Measurements from ENCODE around the gene KLHL40.

DNA sequence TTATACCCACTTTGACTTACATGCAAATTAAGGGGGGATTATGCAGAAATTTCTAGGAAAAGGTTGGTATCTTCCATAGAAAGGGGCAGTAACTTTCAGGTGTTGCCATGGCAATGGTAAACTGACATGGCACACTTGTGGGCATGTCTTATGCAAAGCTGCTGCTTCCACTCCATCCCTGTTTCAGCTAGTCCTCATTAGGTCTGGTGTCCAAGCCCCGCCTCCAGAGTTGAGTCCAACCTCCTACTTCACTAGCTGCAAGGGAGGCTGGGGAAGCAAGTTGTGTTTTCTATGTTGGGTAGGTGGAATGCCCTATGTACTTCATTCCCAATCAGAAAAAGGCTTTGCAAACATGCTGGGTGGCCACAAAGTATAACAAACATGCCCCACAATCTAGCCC lies 14.7 kb upstream of the KLHL40 start:
- TF ChIP-seq, protein P1, sequence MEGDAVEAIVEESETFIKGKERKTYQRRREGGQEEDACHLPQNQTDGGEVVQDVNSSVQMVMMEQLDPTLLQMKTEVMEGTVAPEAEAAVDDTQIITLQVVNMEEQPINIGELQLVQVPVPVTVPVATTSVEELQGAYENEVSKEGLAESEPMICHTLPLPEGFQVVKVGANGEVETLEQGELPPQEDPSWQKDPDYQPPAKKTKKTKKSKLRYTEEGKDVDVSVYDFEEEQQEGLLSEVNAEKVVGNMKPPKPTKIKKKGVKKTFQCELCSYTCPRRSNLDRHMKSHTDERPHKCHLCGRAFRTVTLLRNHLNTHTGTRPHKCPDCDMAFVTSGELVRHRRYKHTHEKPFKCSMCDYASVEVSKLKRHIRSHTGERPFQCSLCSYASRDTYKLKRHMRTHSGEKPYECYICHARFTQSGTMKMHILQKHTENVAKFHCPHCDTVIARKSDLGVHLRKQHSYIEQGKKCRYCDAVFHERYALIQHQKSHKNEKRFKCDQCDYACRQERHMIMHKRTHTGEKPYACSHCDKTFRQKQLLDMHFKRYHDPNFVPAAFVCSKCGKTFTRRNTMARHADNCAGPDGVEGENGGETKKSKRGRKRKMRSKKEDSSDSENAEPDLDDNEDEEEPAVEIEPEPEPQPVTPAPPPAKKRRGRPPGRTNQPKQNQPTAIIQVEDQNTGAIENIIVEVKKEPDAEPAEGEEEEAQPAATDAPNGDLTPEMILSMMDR (IDR thresholded peaks at IDR 0.05; ENCODE audit: low read depth, low read length), result no peak
- TF ChIP-seq POLR2A (IDR thresholded peaks at IDR 0.05; ENCODE audit: extremely low read depth, insufficient read length) (no peak), MYC (IDR thresholded peaks at IDR 0.05; ENCODE audit: low read depth, low read length) (no peak)
- TF ChIP-seq, protein P2, sequence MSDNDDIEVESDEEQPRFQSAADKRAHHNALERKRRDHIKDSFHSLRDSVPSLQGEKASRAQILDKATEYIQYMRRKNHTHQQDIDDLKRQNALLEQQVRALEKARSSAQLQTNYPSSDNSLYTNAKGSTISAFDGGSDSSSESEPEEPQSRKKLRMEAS (IDR thresholded peaks at IDR 0.05; ENCODE audit: low read depth, low read length), result no peak

All from NB4 (cell line).